Stimulated activated CD8-positive, alpha-beta memory T cell treated with anti-CD3 and anti-CD28 coated beads, Interleukin-7, amount 100 ng/mL, for 48 hours (primary cell): ENCODE data around the gene NOC2L.
A peak's percentile ranks its signal among the peaks of the same experiment; 100 is the strongest.

Experiments used
- DNase-seq, 2 donors: peaks; one replicate each; pipeline ENCODE4 v3.0.0-alpha.2; 2020; ENCODE audit warnings: low read depth in 1 of 2; ENCODE audit errors: extremely low read depth in 1 of 2

NOC2L gene

DNA sequence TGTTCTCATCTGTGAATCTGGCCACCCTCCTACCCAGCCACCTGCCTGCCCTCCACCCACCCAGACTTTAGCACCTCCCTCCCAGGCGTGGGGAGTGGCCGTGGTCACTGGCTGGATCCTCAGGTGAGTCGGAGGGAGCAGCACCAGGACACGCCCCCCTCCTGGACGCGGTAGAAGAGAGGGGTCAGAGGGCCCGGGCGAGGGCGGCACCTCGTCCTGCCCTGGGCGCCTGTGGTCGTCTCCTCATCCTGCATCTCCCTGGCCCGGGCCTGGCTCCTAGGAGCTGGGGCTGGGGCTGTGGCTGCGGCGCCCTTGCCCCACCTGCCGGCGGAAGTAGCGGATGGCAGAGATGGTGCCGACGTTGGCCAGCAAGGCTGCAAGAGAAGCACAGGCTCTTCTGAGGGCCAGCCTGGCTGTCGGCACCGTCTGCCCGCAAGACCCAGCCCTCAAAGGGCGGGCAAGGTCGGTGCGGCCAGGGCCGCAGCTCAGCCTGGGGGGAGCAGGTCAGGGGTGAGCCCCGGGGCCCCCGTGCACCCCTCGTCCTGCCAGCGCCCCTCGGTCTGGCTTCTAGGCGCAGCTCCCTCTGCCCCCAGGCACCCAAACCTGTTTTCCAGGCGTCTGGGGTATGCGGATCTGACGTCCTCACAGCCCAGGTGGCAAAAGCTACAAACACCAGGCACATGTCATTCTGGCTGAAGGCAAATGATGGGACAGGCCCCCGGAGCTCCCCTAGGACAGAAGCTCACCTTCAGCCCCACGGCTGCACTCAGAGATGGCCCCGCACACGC is 17.0 kb upstream of the NOC2L start:
- peak in 1 of 2 donors; percentile 42 for DNase-seq

DNA sequence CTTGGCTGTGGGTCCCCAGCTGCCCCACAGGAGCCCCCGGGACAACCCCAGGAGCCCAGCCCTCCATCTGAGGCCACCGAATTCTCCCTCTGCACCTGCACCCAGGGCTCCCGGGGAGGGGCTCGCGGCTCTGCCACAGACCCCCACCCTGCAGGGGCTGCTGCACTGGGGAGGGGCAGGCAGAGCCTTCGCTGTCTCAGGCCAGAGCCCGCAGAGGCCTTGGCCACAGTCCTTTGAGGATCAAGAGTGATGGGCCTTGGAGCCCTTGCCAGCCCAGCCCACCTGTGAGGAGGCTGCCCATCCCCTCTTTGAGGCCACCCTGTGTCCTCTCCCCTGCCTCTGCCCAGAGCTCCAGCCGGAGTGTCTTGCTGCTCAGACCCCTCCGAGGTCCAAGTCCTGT is 16.3 kb upstream of the NOC2L start:
- DNase-seq = no peak

DNA sequence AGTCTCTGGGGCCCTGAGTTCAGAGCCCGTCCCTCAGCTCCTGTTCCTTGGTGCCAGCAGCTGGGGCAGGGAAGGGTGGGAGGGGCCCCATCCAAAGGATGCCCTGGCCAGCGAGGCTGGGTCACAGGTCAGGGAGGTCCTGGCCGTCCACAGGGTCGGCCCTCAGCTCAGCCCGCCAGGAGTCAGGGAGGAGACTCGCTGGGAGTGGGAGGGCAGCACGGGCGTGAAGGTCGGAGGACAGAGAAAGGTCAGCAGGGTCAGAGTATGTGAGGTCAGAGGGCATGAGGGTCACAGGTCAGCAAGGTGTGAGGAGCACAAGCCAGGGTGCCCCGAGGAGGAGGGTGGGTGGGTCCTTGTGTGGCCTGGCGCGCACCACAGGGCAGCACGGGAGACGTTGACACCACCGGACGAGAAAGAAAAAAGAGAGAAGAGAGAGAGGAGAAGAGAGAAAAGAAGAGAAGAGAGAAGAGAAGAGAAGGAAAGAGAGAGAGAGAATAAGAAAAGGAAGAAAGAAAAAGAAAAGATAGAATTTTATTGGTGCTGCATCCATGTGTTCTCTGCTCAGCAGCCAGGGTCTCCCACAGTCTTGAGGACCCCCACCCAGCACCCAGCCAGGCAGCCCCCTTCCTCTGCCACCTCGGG is 15.8 kb upstream of the NOC2L start:
- no peak for DNase-seq

DNA sequence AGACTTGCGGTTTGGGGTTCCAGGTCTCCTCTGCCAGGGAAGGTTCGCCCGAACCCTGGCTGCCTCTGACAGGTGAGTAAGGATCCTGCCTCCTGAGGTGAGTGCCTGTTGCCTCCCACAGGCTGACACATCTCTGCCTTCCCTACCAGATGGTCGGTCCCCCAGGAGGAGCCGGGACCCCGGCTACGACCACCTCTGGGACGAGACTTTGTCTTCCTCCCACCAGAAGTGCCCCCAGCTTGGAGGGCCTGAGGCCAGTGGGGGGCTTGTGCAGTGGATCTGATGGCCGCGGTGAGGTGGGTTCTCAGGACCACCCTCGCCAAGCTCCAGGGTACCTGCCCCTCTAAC is 15.2 kb upstream of the NOC2L start:
- DNase-seq = no peak

DNA sequence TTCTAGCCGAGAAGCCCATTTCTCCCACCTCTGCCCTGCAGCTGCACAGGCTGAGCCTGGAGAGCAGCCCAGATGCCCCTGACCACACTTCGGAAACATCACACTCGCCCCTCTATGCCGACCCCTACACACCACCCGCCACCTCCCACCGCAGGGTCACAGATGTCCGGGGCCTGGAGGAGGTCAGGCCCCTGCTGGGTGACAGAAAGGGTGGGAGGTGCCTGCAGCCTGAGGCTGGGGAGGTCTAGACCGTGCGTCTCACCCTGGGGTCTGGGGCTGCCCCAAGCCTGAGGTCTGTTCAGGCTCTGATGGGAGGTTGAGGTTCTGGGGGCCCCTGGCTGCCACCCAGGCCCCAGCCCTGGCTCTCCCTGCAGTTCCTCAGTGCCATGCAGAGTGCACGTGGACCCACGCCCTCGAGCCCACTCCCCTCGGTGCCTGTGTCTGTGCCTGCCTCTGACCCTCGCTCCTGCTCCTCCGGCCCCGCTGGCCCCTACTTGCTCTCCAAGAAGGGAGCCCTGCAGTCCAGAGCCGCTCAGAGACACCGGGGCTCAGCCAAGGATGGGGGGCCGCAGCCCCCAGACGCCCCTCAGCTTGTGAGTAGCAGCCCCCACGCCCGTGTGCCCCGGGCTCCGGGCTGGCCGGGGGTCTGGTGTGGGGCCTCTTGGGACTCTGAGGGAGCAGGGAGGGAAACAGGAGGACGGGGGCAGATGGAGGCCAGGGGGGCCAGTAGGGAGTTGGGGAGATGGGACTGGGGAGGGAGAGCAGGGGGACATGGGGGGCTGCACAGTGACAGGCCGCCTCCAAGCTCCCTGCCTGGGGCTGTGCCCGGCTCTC is 14.6 kb upstream of the NOC2L start:
- DNase-seq = no peak

DNA sequence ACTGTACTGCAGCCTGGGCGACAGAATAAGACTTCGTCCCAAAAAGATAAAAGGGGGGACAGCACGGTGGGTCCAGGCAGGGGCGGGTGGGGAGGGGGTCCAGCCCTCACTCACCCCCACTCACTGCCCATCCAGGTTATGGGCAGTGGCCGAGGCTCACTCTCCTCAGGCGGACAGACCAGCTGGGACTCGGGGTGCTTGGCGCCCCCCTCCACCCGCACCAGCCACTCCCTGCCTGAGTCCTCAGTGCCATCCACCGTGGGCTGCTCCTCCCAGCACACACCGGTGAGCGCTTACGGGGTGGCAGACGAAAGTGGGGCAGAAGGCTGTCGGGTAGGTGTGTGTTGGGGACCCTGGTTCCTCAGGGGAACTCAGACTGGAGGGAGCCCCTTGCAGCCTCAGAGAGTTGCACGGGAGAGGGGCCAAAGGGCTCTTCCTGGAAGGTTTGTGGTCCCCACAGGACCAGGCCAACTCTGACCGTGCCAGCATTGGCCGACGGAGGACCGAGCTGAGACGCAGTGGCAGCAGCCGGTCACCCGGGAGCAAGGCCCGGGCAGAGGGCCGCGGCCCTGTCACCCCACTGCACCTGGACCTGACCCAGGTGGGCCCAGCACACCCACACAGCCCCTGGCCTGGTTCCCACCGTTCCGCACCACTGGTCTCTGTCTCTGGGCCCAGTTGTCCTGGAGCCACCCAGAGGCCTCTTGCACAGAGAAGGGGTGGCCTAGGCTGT is 13.8 kb upstream of the NOC2L start:
- DNase-seq = no peak

DNA sequence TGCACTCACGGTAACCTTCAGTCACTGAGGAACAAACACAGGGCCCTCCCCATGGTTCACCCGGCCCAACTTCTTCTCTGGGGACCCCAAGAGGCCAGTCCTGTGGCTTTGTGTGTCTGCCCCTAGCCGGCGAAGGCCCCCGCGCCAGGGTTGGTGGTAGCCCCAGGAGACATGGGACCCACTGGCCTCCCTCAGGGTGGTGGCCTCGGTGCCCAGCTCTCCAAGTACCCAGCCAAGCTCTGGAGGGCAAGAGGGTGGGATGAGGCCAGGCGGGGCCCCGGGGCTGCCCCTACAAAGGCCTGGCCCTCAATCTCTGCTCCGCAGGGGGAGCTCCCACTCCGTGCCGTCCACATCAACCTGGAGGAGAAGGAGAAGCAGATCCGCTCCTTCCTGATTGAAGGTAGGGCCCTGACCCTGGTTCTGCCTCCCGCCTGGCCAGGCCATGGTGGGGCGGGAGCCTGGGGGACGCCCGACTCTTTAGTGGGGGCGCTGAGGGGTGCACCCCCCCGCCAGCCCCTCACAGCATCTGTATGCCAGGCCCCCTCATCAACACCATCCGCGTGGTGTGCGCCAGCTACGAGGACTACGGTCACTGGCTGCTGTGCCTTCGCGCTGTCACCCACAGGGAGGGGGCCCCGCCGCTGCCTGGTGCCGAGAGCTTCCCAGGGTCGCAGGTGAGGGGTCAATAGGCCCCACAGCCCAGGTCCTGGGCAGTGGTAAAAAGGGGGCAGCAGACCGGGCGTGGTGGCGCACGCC is 12.9 kb upstream of the NOC2L start:
- DNase-seq = no peak

DNA sequence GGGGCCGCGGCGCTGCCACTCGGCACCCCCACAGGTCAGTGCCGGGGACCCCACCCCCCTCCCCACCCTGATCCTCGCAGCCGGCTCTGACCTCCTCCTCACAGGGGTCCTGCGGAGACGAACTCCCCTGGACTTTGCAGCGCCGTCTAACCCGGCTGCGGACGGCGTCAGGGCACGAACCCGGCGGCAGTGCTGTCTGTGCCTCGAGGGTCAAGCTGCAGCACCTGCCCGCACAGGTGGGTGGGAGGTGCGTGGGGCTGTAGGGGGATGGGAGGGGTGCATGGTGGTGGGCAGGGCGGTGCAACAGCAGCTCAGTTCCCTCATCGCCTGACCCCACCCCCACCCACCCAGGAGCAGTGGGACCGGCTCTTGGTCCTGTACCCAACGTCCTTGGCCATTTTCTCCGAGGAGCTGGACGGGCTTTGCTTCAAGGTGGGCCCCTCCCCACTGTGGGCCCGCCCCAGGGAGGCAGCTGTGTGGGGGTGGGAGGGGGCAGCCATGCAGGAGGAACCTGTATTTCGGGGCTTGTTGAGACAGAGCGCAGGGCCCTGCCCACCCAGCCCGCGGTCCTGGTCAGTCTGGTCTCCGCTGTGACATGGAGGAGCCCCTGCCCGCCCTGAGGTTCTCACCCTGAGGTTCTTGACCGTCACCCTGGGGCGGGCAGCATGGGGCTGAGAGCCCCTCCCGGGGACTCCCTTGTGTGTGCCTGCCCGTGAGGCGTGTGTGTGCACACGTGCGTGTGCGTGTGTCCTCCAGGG is 12.1 kb upstream of the NOC2L start:
- no peak for DNase-seq

DNA sequence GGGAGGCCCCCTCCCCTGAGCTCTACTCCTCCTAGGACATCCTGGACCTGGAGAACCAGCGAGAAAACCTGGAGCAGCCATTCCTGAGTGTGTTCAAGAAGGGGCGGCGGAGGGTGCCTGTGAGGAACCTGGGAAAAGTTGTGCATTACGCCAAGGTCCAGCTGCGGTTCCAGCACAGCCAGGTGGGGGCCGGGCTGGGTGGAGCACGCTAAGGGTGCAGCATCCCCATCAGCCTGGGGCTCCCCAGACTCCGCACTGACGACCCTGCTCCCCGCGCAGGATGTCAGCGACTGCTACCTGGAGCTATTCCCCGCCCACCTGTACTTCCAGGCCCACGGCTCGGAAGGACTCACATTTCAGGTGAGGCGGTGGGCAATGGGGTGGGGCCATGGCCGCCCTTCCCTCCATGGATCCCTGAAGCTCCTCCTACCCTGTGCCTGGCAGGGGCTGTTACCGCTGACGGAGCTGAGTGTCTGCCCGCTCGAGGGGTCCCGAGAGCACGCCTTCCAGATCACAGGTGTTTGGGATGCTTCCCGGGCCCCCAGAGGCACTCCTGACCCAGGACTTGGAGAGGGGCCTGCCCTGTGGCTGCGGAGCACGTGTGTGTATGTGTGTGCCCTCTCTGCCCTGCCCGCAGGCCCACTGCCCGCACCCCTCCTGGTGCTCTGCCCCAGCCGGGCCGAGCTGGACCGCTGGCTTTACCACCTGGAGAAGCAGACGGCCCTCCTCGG is 11.4 kb upstream of the NOC2L start:
- no peak for DNase-seq

DNA sequence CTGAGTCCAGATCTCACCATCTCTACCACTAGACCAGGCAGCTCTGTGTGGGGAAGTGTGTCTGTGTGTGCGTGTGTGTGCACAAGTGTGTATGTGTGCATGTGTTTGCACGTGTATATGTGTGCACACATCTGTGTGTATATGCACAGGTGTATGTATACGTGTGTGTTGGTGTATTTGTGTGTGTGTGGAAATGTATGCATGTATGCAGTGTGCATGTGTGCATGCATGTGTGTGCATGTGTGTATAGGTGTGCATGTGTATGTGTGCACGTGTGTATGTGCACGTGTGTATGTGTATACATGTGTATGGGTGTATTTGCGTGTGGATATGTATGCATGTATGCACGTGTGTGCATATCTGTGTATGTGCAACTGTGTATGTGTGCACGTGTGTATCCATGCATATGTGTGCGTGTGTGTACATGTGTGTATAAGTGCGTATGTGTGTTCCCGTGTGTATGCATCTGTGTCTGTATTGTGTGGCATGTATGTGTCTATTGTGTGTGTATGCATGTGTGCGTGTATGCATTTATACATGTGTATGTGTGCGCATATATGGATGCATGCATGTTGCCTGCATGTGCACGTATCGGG is 10.3 kb upstream of the NOC2L start:
- no peak for DNase-seq

DNA sequence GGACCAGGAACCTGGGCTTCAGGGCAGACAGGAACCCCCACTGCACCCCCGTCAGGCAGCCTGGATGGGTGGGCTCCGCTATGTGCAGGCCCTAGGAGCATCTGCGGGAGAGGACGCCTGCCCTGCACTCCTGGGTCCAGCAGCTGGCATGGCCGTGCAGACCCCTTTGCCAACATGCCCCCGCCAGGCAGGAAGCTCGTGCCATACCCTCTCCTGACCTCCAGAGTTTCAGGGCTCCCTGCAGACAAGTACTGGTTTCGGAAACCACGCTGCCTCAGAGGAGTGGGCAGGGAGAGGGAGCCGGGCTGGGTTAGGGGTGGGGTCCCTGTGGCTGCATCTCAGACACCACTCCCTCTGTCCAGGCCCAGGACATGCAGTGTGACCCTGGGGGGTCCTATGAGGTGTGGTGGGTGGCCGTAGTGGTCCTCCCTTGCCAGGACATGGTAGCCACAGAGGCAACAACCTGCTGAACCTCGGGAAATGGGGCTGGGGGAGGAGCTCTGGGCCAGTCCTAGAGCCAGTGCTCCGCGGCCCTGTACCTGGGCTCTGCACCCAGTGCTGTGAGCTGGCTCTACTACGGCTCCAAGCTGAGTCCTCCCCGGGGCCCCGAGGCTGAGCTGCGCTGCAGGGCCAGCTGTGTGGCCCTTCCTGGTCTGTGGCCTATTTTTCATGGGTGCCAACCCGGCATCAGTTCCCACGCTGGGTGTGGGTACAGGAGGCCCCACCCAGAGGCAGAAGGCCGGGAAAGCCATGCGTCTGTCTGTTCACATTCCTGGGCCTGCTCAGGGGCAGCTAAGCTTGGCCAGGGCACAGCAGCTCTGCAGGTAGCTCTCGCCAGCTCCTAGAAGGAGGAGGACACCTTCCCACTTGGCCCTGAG is 8.6 kb upstream of the NOC2L start:
- no peak for DNase-seq

DNA sequence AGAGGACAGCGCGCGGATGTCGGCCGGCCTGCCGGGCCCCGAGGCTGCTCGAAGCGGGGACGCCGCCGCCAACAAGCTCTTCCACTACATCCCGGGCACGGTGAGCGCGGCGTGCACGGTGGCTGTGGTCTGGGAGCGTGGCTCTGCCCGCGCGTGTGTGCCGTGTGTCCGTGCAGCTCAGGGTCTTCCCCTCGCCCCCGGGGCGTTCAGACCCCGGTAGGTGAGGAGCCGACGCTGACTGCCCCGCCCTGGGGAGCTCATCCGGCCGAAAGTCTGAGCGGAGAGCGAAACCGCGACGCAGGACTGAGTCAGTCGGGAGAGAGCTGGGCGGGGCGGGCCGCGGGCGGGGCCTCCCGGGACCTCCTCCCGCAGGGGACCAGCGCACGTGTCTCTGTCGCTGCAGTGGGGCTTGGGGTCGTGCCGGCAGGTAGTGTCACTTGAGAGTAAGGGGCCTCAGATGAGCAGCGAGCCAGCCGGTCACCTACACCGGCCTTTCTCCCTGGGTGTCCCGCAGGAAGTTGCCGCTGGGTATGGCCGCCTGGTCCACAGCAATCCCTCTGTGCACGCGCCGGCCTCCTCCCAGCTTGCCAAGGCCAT is 7.7 kb upstream of the NOC2L start:
- DNase-seq = peak; percentile 74 to 79

DNA sequence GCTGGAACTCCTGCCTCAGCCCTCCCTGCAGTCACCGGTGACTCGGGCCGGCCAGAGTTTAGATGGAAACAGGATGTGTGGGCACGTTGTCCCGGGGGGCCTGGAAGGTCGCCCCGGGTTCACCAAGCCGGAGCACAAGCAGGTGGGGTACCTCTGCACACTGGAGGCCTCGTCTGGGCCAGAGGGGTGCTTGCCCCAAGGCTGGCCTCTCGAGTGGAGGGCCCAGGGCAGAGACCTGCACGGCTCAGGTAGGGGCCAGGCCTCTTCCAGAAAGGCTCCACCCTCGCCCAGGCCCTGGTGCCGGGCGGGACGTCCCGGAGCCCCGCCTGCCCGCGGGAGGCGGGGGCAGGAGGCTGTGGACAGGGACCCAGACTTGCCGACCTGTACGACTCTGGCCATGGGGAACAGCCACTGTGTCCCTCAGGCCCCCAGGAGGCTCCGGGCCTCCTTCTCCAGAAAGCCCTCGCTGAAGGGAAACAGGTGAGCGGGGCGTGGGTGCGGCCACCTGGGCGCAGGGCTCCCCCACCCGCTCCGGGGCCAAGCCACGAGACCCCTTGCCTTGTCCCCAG is 7.2 kb upstream of the NOC2L start, which contains the start of gene PLEKHN1:
PLEKHN1 (plus strand) TSS at position 348 of the 569 bp plus-strand sequence; CDS start at position 398, 50 bp downstream.
- no peak for DNase-seq

DNA sequence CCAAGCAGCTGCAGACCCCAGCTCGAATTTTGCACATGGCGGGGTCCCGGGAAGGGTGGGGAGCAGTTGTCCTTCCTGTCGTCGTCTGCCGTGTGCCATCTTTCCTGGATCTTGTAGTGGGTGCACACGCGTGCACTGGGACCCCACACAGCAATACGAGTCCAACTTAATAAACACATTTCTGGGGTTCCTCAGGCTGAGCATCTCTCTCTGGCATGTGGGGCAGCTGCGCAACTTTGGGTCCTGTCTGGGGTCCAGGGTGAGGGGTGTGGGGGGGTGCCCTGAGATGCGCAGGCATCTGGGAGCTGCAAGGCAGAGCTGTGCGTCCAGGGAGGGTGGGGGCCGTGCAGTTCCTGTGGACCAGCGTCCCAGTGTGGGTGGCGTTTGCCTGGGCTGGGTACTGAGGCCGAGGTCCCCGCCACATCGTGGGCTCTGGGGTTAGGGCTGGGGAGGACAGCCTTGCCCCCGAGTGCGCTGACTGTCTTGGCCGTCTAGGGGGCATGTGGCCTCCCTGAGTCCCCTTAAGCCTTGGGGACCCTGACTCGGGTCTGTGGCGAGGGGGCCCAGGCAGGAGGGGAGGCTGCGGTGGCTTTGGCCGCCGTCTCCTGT is 6.6 kb upstream of the NOC2L start:
- no peak for DNase-seq

DNA sequence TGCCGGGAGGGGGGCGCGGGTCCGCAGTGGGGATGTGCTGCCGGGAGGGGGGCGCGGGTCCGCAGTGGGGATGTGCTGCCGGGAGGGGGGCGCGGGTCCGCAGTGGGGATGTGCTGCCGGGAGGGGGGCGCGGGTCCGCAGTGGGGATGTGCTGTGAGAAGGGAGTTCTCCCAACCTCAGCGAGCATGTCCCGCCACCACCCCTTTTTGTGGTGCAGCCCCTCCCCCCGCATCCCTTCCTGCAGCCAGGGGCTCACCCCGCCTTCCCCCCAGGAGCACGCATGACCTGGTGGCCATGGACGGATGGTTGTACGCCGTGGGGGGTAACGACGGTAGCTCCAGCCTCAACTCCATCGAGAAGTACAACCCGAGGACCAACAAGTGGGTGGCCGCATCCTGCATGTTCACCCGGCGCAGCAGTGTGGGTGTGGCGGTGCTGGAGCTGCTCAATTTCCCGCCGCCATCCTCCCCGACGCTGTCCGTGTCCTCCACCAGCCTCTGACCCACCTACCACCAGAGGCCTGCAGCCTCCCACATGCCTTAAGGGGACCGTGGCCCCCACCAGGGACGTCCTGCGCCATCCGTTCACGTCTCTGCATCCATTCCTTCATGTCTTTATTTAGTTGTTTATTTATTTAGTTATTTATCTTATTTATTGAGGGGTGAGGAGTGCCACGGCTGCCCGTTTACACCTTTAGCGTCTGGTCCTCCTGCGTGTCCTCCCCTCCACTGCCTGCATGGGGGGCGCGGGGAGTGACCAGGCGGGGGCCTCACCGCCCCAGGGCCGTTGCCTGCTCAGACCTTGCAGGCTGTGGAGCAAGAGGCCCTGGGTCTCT is 5.9 kb upstream of the NOC2L start:
- DNase-seq = no peak
